ENCODE measurements around the gene MIPEP. TPM values are rescaled to one million over a fixed set of nuclear protein-coding genes. Genes with fewer than 3 reads are reported as not detected.

Gene MIPEP
- polyA plus RNA-seq, 1 donor from 2014 or later = 9.1 TPM

- TF ChIP-seq EZH2 (IDR thresholded peaks at IDR 0.05; ENCODE audit: borderline replicate concordance, insufficient read depth, low read length, poor library complexity, severe bottlenecking) = no peak
- no peak for TF ChIP-seq REST (IDR thresholded peaks at IDR 0.05; ENCODE audit: borderline replicate concordance)
- no peak for TF ChIP-seq SMC3 (conservative IDR thresholded peaks at IDR 0.05; ENCODE audit: poor library complexity)
- TF ChIP-seq POLR2AphosphoS5 (IDR thresholded peaks at IDR 0.05) = no peak
- no peak for TF ChIP-seq RAD21 (conservative IDR thresholded peaks at IDR 0.05)
- TF ChIP-seq EP300 (conservative IDR thresholded peaks at IDR 0.05; ENCODE audit: poor library complexity, severe bottlenecking) = no peak
- no peak for TF ChIP-seq MXI1 (conservative IDR thresholded peaks at IDR 0.05; ENCODE audit: poor library complexity, severe bottlenecking)
- TF ChIP-seq CTCF (IDR thresholded peaks at IDR 0.05; ENCODE audit: poor library complexity, severe bottlenecking) = no peak
- TF ChIP-seq TAF1 (IDR thresholded peaks at IDR 0.05; ENCODE audit: low read depth) = no peak
- no peak overlapping the region for H3K4me2 ChIP-seq (ENCODE audit: low read length)
- H4K20me1 ChIP-seq (ENCODE audit: insufficient read depth) = no peaks in the 10 kb centered on the region
- no peak overlapping the region for H3K4me3 ChIP-seq (ENCODE audit: low read length)
- H3F3A ChIP-seq (ENCODE audit: insufficient read depth, low read length, poor library complexity, severe bottlenecking) = no peaks in the 10 kb centered on the region
- H3K79me2 ChIP-seq (replicated peaks; ENCODE audit: insufficient read depth, low read length) = no peaks in the 10 kb centered on the region
- H3K27ac ChIP-seq (ENCODE audit: low read length) = no peak overlapping the region
- no peak overlapping the region for H2AFZ ChIP-seq (ENCODE audit: low read depth, low read length)
- H3K9me2 ChIP-seq (ENCODE audit: insufficient read depth, low read length) = no peaks in the 10 kb centered on the region
- no peak overlapping the region for H3K9ac ChIP-seq (ENCODE audit: low read length)
- H3K9me3 ChIP-seq (ENCODE audit: low read length) = no peaks in the 10 kb centered on the region
- no peaks in the 10 kb centered on the region for H3K36me3 ChIP-seq (ENCODE audit: insufficient read depth, low read length)
- no peaks in the 10 kb centered on the region for H3K27me3 ChIP-seq (ENCODE audit: insufficient read depth, low read depth, low read length)
Measured at GRCh38 chr13:23729531-23729930, 159.7 kb downstream of the MIPEP start.

- Histone ChIP-seq H3F3A (ENCODE audit: insufficient read depth, low read length, poor library complexity, severe bottlenecking) (no peaks in the 10 kb centered on the region), H3K9me3 (ENCODE audit: low read length) (no peaks in the 10 kb centered on the region), H3K9ac (ENCODE audit: low read length) (no peak overlapping the region), H3K4me2 (ENCODE audit: low read length) (no peak overlapping the region), H2AFZ (ENCODE audit: low read depth, low read length) (no peak overlapping the region), H3K4me3 (ENCODE audit: low read length) (no peak overlapping the region), H3K36me3 (ENCODE audit: insufficient read depth, low read length) (no peaks in the 10 kb centered on the region), H3K9me2 (ENCODE audit: insufficient read depth, low read length) (no peaks in the 10 kb centered on the region), H3K27ac (ENCODE audit: low read length) (no peak overlapping the region), H3K79me2 (replicated peaks; ENCODE audit: insufficient read depth, low read length) (no peaks in the 10 kb centered on the region), H4K20me1 (ENCODE audit: insufficient read depth) (no peaks in the 10 kb centered on the region), H3K27me3 (ENCODE audit: insufficient read depth, low read depth, low read length) (no peaks in the 10 kb centered on the region)
- TF ChIP-seq EZH2 (IDR thresholded peaks at IDR 0.05; ENCODE audit: borderline replicate concordance, insufficient read depth, low read length, poor library complexity, severe bottlenecking) (no peak), CTCF (IDR thresholded peaks at IDR 0.05; ENCODE audit: poor library complexity, severe bottlenecking) (no peak), POLR2AphosphoS5 (IDR thresholded peaks at IDR 0.05) (no peak), TAF1 (IDR thresholded peaks at IDR 0.05; ENCODE audit: low read depth) (no peak), SMC3 (conservative IDR thresholded peaks at IDR 0.05; ENCODE audit: poor library complexity) (no peak), REST (IDR thresholded peaks at IDR 0.05; ENCODE audit: borderline replicate concordance) (no peak), EP300 (conservative IDR thresholded peaks at IDR 0.05; ENCODE audit: poor library complexity, severe bottlenecking) (no peak)
Measured at GRCh38 chr13:23728807-23729206, 160.4 kb downstream of the MIPEP start.

All from neural cell (in vitro differentiated cells).